Dedifferentiated amniotic fluid mesenchymal stem cell (primary cell): ENCODE results near the gene THEM5.

Source experiments
- DNase-seq: peaks from one replicate; pipeline ENCODE4 v3.0.0-alpha.2; 2016; ENCODE audit errors: extremely low spot score

THEM5 gene

DNA sequence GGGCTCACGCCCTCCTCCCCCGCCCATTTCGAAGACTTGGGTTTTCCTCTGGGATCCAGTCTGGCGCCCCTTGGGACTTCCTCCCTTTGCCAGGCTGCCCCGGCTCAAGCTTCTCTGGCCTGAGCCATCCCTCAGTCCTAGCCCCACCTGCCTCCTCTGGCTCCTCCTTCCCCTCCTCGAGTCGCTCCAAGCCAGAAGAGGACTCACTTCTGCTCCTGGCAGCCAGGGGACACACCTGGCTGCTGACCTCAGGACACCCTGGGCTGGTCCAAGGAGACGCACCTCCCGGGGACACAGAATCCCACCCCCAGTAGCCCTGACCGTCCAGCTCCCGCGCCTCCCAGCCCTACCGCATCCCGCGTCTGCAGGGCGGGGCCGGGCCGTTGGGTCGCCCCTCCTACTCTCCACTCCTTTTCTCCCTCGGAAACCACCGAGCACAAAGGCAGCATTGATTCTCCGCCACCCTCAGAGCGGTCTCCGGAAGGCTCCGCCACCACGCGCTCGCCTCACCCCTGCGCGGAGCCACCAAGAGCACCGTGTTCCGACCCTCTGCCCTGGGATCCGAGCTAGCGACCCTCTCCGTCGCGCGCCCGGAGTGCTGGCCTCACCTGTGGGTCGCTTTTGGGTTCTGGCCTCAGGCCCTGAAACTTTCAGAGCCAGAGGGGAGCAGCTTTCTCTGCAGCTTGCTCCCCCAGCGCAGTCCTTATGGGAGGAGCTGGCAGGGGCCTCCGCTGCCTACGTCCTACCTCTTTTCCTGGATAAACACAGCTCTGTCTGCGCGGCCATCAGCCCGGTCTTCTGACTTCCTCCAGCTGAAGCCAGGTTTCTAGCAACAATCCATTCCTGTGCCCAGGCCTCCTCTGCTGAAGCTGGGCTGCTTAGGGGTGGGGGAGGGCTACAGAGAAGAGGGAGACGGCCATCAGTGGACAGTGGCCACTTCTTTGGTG is 13.8 kb downstream of the THEM5 start, which contains the start of gene C2CD4D:
Gene C2CD4D (minus strand): TSS at position 364 of the 947 bp plus-strand sequence. CDS start 831 bp downstream, outside the sequence.
- no peak for DNase-seq

DNA sequence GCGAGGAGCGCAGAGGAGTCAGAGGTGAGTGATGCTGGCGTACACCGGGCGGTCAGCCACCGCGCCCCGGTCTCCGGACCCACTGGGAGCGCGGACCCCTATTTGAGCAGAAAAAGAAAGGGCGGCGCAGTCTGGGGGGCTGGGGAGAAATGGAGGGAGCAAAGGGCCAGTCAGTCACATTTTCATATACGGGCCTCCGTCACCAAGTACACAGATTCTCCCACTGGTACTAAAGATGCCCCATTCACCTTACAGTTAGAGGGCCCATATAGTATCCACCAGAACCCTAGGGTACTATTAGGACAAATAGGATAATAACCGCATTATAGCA is 14.5 kb downstream of the THEM5 start:
- DNase-seq: no peak

DNA sequence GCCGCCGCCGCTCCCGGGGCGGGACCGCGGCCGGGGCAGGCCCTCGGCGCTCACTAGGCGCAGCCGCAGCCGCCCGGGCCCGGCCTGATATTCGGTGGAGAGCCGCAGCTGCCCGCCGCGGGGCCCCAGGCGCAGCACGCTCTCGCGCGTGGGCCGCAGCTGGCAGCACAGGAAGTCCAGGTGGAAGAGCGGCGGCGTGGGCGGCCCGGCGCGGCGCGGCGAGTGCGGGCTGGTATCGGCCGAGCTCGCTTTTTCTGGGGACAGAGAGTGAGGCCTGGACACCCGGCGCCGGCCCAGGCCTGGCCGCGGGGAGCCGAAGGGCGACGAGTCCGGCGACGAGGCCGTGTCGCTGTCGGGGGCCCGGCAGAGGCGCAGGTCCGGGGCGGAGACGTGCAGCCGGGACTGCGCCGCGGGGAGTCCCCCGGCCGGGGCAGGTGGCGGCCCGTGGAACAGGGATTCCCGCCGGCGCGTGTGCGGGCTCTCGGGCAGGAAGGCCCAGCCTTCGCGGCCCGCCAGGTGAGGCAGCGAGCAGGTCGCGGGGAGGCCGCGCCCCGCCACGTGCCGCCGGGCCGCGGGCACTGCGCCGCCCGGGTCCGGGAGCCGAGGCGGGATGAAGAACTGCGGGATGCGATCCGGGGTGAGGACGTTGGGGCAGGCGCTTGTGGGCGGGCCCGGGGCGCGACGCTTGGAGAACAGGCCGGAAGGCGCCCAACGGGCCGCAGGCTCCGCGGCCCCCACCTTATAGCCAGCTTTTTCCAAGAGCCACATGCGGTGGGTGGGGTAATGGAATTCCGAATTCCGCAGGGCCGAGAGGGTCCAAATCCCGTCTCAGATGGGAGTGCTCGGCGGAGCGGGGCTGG is 15.1 kb downstream of the THEM5 start:
- no peak for DNase-seq

DNA sequence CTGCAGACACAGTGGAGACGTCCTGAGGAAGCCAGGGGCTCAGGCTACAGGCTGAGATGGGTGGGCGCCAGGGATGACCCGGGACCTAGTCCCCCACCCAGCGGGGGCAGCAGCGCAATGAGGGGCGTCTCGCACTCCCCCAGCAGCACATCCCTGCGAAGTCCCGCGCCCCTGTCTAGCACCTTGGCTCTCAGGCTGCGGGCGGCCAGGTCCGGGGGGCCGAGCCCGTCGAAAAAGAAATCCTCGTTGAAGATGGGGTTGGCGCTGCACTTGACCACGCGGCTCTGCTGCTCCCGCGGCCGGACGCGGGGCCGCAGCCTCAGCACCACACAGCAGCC is 15.7 kb downstream of the THEM5 start:
- DNase-seq: no peak

DNA sequence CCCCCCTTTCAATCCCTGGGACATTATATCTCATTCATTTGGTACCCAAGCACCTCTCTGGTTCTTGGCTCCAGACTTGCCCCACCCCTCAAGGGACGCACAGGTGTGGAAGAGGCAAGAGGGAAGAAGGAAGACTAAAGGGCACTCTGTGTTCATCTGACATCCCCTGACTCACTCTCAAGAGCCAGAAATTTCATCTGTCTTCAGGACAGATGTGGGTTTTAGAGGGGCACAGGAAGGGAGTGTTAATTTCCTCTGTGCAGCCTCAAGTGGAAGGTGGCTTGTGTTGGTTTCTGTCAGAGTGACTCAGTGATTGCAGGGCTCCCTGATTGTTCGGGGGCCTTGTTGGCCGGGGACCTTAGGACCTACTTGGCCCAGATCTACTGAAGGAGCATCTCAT is 16.3 kb downstream of the THEM5 start:
- no peak for DNase-seq

DNA sequence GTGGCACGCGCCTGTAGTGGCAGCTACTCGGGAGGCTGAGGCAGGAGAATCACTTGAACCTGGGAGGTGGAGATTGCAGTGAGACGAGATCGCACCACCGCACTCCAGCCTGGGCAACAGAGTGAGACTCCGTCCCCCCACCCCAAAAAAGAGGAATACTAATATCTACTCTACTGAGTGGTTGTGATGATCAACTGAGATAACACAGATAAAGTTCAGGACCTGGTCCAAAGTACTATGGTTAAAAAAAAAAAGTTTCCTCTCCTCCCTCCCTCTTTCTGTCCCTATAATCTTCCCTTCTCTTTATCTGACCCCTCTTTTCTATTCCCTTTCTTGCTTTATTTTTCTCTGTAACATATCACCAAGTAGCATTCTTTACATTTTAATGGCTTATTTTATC is 17.9 kb downstream of the THEM5 start:
- DNase-seq: no peak

DNA sequence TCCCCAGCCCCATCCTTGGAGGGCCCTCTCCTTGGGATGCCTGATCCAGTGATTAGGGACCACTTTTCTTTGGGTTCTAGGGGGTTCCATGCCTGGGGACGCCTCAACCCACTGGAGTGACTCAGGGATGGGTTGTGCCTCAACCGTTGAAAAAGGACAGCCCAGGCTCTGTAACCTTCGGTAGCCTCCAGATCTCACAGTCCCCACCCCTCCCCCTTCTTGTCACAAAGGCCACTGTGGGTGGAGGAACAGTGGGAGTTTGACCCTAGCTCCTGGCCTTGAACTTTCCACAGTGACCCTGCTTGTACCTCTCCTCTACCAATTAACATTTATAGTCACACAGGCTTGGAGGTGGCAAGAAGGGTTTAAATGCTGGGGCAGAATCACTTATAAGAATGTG is 19.3 kb downstream of the THEM5 start:
- no peak for DNase-seq

DNA sequence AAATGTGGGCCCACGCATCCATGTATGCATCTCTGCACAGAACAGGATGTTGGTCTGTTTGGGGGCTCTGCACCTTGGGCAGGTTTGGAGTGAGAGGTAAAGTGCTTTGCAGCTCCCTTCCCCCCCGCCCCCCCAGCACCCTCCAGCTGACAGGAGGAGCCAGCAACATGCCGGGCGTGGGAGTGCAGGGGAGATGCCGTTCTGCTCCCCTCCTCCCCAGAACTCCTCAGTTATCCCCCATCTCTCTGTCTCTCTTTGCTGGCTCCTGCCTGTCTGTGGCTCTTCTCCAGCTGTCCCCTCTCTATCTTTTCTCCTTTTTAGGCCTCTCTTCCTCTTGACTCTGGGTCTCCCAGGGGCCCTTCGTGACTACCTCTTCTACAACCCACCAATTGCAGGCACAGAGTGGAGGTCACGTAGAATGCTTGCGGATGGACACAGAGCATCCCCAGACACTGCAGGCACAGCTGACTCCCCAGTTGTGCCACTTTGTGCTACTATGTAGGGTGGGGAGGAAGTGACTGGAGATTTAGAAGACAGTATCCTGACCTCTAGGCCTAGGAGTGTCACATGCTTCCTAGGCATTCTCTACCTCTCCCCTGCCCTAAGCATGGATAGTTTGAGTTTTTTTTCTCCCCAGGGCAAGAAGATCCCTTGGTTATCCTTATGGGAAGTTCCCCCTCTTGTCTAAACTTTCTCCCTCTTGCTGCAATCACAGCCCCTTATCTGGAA is 20.2 kb downstream of the THEM5 start:
- no peak for DNase-seq

DNA sequence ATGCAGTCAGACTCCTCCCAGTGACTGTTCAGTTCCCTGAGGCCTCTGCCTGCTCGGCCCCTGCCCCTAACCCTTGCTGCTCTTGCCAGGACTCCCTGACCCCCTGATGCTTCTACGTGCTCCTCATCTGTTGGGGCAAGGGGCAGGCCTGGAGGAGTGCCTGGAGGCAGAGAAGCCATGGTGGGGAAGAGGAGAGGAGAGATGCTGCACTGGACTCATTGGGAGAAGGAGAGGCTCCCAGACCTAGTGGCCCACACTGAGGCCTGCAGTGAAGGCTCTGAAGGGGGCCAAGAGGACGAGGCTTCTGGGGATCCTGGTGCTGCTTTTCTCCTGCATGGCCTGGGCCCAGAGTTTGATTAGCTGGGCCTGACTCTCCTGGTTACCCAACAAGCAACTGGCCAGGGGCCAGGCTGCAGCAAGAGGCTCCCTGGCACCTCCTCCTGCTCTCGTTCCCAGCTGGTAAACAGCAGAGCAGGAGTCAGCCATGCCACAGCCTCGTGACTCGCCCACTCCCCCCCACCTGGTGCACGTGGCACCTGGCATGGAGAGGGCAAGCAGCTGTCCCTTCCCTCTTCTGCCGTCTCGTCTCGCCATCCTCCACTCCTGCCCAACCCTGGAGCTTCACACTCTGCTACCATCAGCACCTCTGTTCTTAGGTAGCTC is 21.1 kb downstream of the THEM5 start:
- no peak for DNase-seq

DNA sequence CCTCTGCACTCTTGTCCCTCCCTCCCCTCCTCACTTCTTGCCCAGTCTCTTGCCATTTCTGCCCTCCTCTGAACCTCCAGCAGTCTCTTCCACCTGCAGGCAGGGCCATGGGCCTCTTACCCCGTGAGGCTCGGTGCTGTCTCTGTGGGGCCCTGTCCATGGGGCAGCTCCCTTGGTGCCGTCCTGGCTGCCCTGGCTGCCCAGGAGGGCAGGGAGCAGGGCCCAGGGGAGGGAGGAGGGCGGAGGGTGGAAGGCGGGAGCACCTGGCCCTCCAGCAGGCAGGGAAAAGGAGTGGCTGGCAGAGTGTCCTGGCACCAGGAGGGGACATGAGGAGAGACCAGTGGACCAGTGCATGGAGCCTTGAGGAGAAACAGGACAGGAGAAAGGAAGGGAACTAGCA is 21.9 kb downstream of the THEM5 start, which contains the start of gene RORC:
Gene RORC (minus strand): TSS at position 198 of the 400 bp plus-strand sequence. CDS start 38 bp downstream, at position 160.
- DNase-seq: no peak

DNA sequence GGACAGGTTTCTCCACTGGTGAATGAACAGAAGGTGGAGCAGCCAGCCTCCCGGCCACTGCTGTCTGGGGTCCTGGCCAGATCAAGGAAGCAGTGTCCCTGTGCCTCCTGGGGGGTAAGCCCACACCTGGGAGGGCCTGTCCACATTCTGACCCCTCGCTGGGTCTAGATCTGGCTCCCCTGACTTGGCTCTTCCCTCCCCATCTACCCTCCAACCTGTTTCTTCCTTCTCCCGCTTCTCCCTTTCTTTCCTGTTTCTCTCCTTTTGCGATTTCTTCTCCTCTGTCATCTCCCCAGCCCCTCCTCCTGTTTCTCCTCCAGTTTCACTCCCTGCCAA is 22.3 kb downstream of the THEM5 start:
- DNase-seq: no peak

DNA sequence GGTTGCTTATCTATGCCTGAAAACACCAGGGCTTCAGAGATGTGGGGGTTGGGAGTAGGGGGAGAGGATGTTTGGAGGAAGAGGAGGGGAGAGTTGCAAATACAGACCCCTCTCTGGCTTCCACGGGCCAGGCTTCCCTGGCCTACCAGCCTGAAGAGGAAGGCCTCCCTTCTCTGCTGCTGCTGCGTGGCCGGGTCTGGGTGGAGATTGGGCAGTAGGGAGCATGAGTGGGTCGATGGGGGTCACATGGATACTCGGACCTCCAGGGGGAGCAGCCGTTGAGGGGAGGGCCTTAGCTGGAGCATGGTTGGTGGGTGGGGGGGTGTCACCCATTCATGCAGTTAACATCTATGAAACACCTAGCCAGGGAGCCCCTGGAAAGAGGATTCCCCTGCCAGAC is 23.5 kb downstream of the THEM5 start:
- no peak for DNase-seq

DNA sequence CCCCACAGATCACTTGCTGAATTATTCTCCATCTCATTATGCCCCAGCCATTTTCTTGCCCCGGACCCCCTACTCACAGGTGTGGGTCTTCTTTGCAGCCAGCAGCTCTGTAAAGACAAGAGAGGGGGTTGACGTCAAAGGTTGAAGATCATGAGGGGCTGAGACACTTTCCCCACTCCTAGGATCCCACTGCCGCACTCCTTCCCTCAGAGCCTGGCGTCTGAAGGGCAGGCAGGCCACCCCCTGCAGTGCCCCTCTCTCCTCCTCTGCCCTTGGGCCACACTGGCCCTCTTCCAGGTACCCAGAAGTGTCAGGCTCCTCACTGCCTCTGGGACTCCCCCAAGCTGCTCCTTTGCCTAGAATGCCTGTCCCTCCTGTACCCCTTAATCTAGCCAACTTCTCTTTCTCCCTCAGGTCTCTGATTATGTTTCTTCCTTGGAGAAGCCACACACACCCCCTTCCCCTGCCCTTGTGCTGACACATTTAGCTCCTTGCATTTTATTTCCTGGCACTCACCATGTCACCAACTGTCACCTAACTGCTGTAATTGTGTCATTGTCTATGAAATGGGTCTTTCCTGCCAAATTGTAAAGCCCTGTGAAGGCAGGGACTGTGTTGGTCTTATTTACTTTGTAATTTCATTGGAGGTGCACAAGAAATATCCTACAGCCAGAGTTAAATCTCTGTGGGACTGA is 24.0 kb downstream of the THEM5 start:
- DNase-seq: no peak

DNA sequence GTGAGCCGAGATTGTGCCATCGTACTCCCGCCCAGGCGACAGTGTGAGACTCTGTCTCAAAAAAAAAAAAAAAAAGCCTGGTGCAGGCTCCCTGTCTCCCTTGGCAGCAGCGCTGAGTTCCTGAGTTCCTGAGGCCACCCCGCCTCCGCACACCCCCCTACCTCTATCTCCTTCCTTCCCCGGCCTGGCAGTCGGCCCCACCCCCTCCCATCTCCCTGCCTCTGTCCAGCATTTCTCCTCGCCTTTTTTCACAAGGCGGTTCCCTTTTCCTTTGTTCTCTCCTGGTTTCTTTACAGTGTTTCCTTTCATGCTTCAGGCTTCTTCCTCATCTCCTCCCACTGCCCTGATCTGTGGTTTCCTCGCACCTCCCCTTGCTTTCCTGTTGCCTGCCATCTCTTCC is 24.6 kb downstream of the THEM5 start:
- DNase-seq: no peak

DNA sequence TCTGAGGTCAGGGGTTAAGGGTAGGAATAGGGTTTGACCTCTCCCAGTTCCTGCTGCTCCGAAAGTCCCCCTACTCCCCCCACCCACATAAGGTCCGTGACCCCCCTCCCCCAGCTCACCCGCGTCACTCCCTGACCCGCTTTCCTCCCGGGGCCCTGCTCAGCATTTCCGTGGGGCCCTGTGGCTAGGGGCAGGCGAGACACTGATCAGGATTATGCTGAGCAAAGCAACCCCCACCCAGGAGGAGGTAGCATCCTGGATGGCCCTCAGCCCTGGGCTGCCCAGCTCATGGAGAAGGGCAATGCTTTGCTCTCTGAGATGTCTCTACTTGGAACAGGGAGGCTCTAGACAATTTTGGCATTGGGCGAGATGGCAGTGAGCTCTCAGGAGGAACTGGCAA is 25.7 kb downstream of the THEM5 start:
- DNase-seq: no peak

DNA sequence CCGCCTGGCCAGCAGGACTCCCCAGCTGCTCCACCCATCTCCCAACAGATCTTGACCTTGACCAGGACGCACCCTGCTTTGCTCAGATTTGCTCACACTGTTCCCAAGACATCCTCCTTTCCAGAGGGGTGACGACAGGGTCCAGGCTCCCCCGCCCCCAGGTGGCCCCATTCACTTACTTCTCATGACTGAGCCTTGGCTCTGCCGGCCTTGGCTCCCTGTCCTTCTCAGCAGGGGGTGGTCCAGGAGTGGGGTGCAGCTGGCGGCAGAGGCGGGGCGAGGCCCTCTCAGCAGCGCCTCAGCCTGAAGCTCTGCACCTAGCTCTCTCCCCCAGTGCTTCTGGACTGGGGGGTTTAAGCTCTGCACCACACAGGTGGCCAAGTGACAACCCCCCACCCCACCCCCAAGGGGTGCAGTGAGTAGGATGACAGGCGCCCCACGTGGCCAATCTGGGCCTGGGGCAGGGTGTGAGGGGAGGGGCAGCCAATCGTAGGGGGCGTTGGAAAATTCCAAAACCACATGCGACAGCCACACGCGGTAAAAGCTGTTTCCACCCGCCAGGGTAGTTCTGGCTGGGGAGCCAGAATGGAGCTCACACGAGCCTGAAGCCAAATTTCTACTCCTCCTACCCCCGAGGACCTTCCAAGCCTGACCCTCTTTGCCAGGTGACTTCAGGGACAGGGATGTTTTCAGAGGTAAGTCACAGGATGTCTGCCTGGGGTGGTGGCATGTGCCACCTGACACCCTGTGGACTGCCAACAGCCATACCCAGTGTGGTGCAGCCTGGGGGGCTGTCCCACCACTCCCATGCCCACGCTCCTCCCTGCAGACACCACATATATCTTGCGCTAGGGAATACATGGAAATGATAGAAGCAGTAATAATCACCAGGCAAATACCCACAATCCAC is 27.5 kb downstream of the THEM5 start:
- no peak for DNase-seq

DNA sequence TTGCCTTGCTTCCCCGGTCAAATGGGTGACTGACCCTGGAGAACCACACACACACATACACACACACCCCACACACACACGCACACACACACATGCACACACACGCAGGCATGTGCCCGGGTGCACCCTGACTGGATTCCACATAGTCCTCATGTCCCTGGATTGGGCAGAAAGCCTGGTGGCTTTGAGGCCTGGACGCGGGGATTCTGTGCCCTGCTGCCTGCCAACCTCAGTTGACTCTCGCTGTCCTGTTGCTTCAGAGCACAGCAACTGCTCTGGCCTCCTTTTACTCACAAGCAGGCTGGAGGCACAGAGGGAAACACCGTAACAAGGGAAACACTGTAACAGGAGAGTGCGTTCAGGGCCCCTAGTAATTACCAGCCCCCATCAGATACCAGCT is 28.3 kb downstream of the THEM5 start:
- DNase-seq: no peak

DNA sequence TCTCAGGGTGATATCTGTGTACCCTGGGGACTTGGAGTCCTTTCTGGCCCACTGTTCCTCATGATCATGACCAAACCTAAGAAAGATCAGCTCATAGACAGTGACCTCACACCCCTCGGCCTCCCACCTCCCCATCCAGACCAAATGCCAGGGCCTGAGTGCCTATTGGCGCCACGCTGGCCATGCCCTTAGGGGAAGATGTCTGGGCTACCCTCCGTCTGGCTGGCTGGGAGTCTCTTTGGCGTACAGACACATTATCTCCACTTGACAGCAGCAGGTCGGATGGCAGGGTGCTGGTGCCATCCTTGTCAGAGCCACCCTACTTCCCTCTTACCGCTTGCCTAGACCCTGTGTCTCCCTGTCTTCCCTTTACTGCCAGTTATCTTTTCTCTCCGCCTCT is 30.3 kb downstream of the THEM5 start:
- DNase-seq: no peak

DNA sequence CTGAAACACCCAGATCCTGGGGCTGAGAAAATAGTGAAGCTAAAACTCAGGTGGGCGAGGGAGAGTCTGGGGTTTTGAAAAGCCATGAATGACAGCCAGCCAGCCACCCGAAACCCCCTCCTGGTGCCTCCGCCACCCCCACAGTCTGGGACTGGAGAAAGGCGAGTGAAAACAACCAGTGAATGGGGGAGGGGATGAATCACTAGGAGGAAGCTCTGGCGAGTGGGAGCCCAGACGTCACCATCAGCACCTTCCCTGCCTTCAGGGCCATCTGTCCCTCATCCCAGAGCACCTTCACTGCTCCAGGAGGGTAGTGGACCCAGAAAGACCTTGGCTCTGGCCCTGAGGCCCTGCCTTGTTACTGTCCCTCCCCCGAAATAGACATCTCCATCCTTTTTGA is 31.1 kb downstream of the THEM5 start:
- no peak for DNase-seq

DNA sequence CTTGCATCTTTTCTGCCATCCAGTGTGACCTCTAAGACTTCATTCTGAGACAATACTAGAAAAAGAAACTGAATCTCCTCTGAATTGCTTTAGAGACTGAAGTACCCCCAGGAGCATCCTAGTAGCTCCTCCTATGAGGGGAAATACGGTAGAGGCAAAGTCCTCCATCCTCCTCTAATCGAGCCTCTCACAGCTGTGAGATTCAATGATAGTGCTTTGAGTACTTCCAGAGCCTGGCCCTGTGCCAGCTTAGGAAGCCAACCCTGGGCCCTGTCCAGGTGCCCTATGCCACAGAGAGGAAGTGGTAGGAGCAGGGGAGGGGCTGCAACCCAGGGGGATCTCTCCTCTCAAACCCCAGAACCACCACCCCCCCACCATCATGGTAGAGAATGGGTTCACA is 32.6 kb downstream of the THEM5 start:
- DNase-seq: no peak
